Measurements from ENCODE around the gene TAF10. TPM values are rescaled to one million over a fixed set of nuclear protein-coding genes. Genes with fewer than 3 reads are reported as not detected.

TAF10 gene
- total RNA-seq, 1 experiment from 2014 or later, result 51.5 TPM

DNA sequence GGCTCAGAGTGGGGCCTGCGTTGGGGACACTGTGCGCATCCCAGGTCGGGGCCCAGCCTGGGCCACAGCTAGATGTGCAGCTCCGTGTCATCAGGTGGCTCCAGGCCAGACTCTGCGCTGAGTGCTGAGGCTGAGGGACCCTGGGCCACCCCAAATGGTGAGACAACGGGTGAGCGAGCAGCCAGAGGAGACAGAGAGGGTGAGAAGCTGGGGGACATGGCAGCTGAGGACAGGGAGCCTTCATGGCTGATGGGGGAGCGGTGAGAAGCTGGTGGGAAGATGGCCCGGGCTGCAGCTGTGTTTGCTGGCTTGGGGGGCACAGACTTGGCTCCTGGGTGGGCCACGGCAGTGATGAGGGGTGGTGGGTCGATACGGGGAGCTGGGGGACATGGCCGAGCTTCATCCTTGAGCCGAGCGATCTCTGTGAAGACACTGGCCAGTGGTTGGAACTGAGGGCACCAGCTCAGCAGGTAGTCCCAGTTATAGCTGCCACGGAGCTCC is 9.7 kb upstream of the TAF10 start:
- H3K4me2 ChIP-seq, result no peak overlapping the region
- H3K4me1 ChIP-seq (replicated peaks; ENCODE audit: insufficient read depth), result peaks cover 4% of the 10 kb centered on the region; the same call in 1 of the 2 replicates
- CTCF ChIA-PET, result no interaction called here
- H3K27ac ChIP-seq, result no peak overlapping the region
- no TSS peak for BruUV-seq (replicated peaks)
- POLR2A ChIA-PET (ENCODE audit: unreplicated experiment), result no interaction called here
- H3K4me3 ChIP-seq, result no peak overlapping the region
- H3K36me3 ChIP-seq (ENCODE audit: low read depth), result no peaks in the 10 kb centered on the region
- peaks cover 4% of the 10 kb centered on the region; the same call in 1 of the 2 replicates for H3K79me2 ChIP-seq (ENCODE audit: low read depth)
- no peaks in the 10 kb centered on the region for H3F3A ChIP-seq (ENCODE audit: insufficient read depth, low read depth)
- DNase-seq, result no peak
- H4K20me1 ChIP-seq (ENCODE audit: insufficient read depth), result no peaks in the 10 kb centered on the region
- H3K9me2 ChIP-seq (ENCODE audit: insufficient read depth), result no peaks in the 10 kb centered on the region
- no peak overlapping the region for H2AFZ ChIP-seq
- no peaks in the 10 kb centered on the region for H3K27me3 ChIP-seq (ENCODE audit: insufficient read depth, low read depth)
- intact Hi-C loops (cut with micrococcal nuclease; ENCODE audit: unreplicated experiment), result no loop called here
- TF ChIP-seq EZH2 (IDR thresholded peaks at IDR 0.05; ENCODE audit: low read depth), result no peak
- TF ChIP-seq, protein P1, sequence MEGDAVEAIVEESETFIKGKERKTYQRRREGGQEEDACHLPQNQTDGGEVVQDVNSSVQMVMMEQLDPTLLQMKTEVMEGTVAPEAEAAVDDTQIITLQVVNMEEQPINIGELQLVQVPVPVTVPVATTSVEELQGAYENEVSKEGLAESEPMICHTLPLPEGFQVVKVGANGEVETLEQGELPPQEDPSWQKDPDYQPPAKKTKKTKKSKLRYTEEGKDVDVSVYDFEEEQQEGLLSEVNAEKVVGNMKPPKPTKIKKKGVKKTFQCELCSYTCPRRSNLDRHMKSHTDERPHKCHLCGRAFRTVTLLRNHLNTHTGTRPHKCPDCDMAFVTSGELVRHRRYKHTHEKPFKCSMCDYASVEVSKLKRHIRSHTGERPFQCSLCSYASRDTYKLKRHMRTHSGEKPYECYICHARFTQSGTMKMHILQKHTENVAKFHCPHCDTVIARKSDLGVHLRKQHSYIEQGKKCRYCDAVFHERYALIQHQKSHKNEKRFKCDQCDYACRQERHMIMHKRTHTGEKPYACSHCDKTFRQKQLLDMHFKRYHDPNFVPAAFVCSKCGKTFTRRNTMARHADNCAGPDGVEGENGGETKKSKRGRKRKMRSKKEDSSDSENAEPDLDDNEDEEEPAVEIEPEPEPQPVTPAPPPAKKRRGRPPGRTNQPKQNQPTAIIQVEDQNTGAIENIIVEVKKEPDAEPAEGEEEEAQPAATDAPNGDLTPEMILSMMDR (conservative IDR thresholded peaks at IDR 0.05), result no peak
- no peaks in the 10 kb centered on the region for H3K9me3 ChIP-seq (ENCODE audit: insufficient read depth, low read depth)

- H3K27ac ChIP-seq, result no peak overlapping the region
These were observed 8.6 kb upstream of the TAF10 start for GRCh38 chr11:6620636-6621035.

GRCh38 chr11:6619004-6619745 is 7.2 kb upstream of the TAF10 start, which contains the start of gene TPP1:
TPP1 (minus strand) TSS chr11:6619422; CDS start chr11:6619400, 22 bp downstream.
- Histone ChIP-seq H4K20me1 (ENCODE audit: insufficient read depth) (no peaks in the 10 kb centered on the region), H3K4me3 (peak within 1 kb of the TSS; percentile 61), H3K79me2 (ENCODE audit: low read depth) (peaks cover 4% of the 10 kb centered on the region; the same call in 1 of the 2 replicates), H3K27me3 (ENCODE audit: insufficient read depth, low read depth) (no peaks in the 10 kb centered on the region), H3K36me3 (ENCODE audit: low read depth) (no peaks in the 10 kb centered on the region), H3K9me2 (ENCODE audit: insufficient read depth) (no peaks in the 10 kb centered on the region), H3K9me3 (ENCODE audit: insufficient read depth, low read depth) (no peaks in the 10 kb centered on the region), H3K4me1 (replicated peaks; ENCODE audit: insufficient read depth) (peaks cover 4% of the 10 kb centered on the region; the same call in 1 of the 2 replicates), H3F3A (ENCODE audit: insufficient read depth, low read depth) (no peaks in the 10 kb centered on the region), H3K4me2 (peak within 1 kb of the TSS; percentile 96), H3K27ac (no peak within 1 kb of the TSS), H2AFZ (peak within 1 kb of the TSS; percentile 86)
- no peak for TF ChIP-seq EZH2 (IDR thresholded peaks at IDR 0.05; ENCODE audit: low read depth)
- TF ChIP-seq, protein P1 (conservative IDR thresholded peaks at IDR 0.05), result no peak
- ChIA-PET POLR2A (ENCODE audit: unreplicated experiment) (interaction anchor here (0.6 kb wide), 1 partner anchor 33 kb away, joined by 3 read pairs; no protein-coding TSS in a partner anchor), CTCF (interaction anchor here (0.5 to 0.6 kb wide), 3 partner anchors 16 to 144 kb away, joined by 3 to 6 read pairs (median 4); no protein-coding TSS in a partner anchor)
- intact Hi-C loops (cut with micrococcal nuclease; ENCODE audit: unreplicated experiment), result no loop called here
- DNase-seq, result peak; percentile 71 to 79
- BruUV-seq (replicated peaks), result no TSS peak

More at GRCh38 chr11:6620636-6621035, 8.6 kb upstream of the TAF10 start:
- H3K9me2 ChIP-seq (ENCODE audit: insufficient read depth), result no peaks in the 10 kb centered on the region
- H3K4me3 ChIP-seq, result no peak overlapping the region
- intact Hi-C loops (cut with micrococcal nuclease; ENCODE audit: unreplicated experiment), result no loop called here
- ChIA-PET POLR2A (ENCODE audit: unreplicated experiment) (interaction anchor here (0.7 kb wide), 1 partner anchor 60 kb away, joined by 12 read pairs; no protein-coding TSS in a partner anchor), CTCF (no interaction called here)
- H3K9me3 ChIP-seq (ENCODE audit: insufficient read depth, low read depth), result no peaks in the 10 kb centered on the region
- peaks cover 4% of the 10 kb centered on the region; the same call in 1 of the 2 replicates for H3K4me1 ChIP-seq (replicated peaks; ENCODE audit: insufficient read depth)
- no TSS peak for BruUV-seq (replicated peaks)
- H3K36me3 ChIP-seq (ENCODE audit: low read depth), result no peaks in the 10 kb centered on the region
- H3K79me2 ChIP-seq (ENCODE audit: low read depth), result peaks cover 4% of the 10 kb centered on the region; the same call in 1 of the 2 replicates
- H4K20me1 ChIP-seq (ENCODE audit: insufficient read depth), result no peaks in the 10 kb centered on the region
- no peak overlapping the region for H2AFZ ChIP-seq
- H3F3A ChIP-seq (ENCODE audit: insufficient read depth, low read depth), result no peaks in the 10 kb centered on the region
- H3K4me2 ChIP-seq, result no peak overlapping the region
- no peak for TF ChIP-seq EZH2 (IDR thresholded peaks at IDR 0.05; ENCODE audit: low read depth)
- TF ChIP-seq, protein P1 (conservative IDR thresholded peaks at IDR 0.05), result no peak
- no peak for DNase-seq
- no peaks in the 10 kb centered on the region for H3K27me3 ChIP-seq (ENCODE audit: insufficient read depth, low read depth)

Measured in PC-9 (cell line).